Measurements from ENCODE around the gene DNAJC13.
"Not testable (repeated sequence)": the region's sequence is repeated elsewhere in the genome, so short reads cannot be mapped to it uniquely, and the experiment has no call there.

Gene DNAJC13

GRCh38 chr3:132386259-132386658 is 31.0 kb upstream of the DNAJC13 start:
- no peaks in the 10 kb centered on the region for H3K9me3 ChIP-seq (replicated peaks; ENCODE audit: insufficient read depth, low read length)
- no peak for DNase-seq
- no peak for TF ChIP-seq CTCF (IDR thresholded peaks at IDR 0.05; ENCODE audit: low read length)
- no peak for TF ChIP-seq EZH2phosphoT487 (IDR thresholded peaks at IDR 0.05; ENCODE audit: low read length)
- no peak for TF ChIP-seq EZH2 (optimal IDR thresholded peaks at IDR 0.05; ENCODE audit: low read depth, low read length)
- H3K4me3 ChIP-seq (ENCODE audit: low read length): no peak overlapping the region
- H3K9me2 ChIP-seq (replicated peaks; ENCODE audit: insufficient read depth, low read length): no peaks in the 10 kb centered on the region
- H3K27me3 ChIP-seq (replicated peaks; ENCODE audit: insufficient read depth, low read length): no peaks in the 10 kb centered on the region
- H2AFZ ChIP-seq (ENCODE audit: low read length): no peak overlapping the region
- no peaks in the 10 kb centered on the region for H3F3A ChIP-seq (ENCODE audit: insufficient read depth, low read length)
- no peaks in the 10 kb centered on the region for H3K36me3 ChIP-seq (replicated peaks; ENCODE audit: insufficient read depth, low read length)
- no peak overlapping the region for H3K9ac ChIP-seq (ENCODE audit: low read length)
- H3K79me2 ChIP-seq (ENCODE audit: low read length): no peaks in the 10 kb centered on the region
- H3K4me2 ChIP-seq (ENCODE audit: low read depth, low read length): peak overlapping the region; percentile 43; the same call in 1 of the 2 replicates
- H4K20me1 ChIP-seq (ENCODE audit: insufficient read depth, low read length): no peaks in the 10 kb centered on the region
- H3K27ac ChIP-seq (ENCODE audit: low read length): no peak overlapping the region
- peaks cover 26% of the 10 kb centered on the region for H3K4me1 ChIP-seq (ENCODE audit: low read length)

GRCh38 chr3:132392675-132393074 is 24.6 kb upstream of the DNAJC13 start:
- not testable (repeated sequence) for H3K9me2 ChIP-seq (replicated peaks; ENCODE audit: insufficient read depth, low read length); H3K4me1 ChIP-seq (ENCODE audit: low read length); H4K20me1 ChIP-seq (ENCODE audit: insufficient read depth, low read length); H3K36me3 ChIP-seq (replicated peaks; ENCODE audit: insufficient read depth, low read length); H3K4me3 ChIP-seq (ENCODE audit: low read length); H3K4me2 ChIP-seq (ENCODE audit: low read depth, low read length); H3K9me3 ChIP-seq (replicated peaks; ENCODE audit: insufficient read depth, low read length); H2AFZ ChIP-seq (ENCODE audit: low read length); H3K27ac ChIP-seq (ENCODE audit: low read length); H3F3A ChIP-seq (ENCODE audit: insufficient read depth, low read length); H3K79me2 ChIP-seq (ENCODE audit: low read length); DNase-seq; H3K9ac ChIP-seq (ENCODE audit: low read length); H3K27me3 ChIP-seq (replicated peaks; ENCODE audit: insufficient read depth, low read length)

GRCh38 chr3:132394320-132394719 is 23.0 kb upstream of the DNAJC13 start:
- Histone ChIP-seq H3K27me3 (replicated peaks; ENCODE audit: insufficient read depth, low read length) (no peaks in the 10 kb centered on the region), H3K4me1 (ENCODE audit: low read length) (no peaks in the 10 kb centered on the region), H3K9me3 (replicated peaks; ENCODE audit: insufficient read depth, low read length) (no peaks in the 10 kb centered on the region), H3K9ac (ENCODE audit: low read length) (no peak overlapping the region), H4K20me1 (ENCODE audit: insufficient read depth, low read length) (no peaks in the 10 kb centered on the region), H3K4me2 (ENCODE audit: low read depth, low read length) (no peak overlapping the region), H3K36me3 (replicated peaks; ENCODE audit: insufficient read depth, low read length) (no peaks in the 10 kb centered on the region), H3K4me3 (ENCODE audit: low read length) (no peak overlapping the region), H2AFZ (ENCODE audit: low read length) (no peak overlapping the region), H3K27ac (ENCODE audit: low read length) (no peak overlapping the region), H3F3A (ENCODE audit: insufficient read depth, low read length) (no peaks in the 10 kb centered on the region), H3K9me2 (replicated peaks; ENCODE audit: insufficient read depth, low read length) (no peaks in the 10 kb centered on the region), H3K79me2 (ENCODE audit: low read length) (no peaks in the 10 kb centered on the region)
- no peak for DNase-seq
- TF ChIP-seq EZH2phosphoT487 (IDR thresholded peaks at IDR 0.05; ENCODE audit: low read length) (no peak), CTCF (IDR thresholded peaks at IDR 0.05; ENCODE audit: low read length) (no peak), EZH2 (optimal IDR thresholded peaks at IDR 0.05; ENCODE audit: low read depth, low read length) (no peak)

- H3F3A ChIP-seq (ENCODE audit: insufficient read depth, low read length): no peaks in the 10 kb centered on the region
- H3K79me2 ChIP-seq (ENCODE audit: low read length): no peaks in the 10 kb centered on the region
- no peaks in the 10 kb centered on the region for H3K9me2 ChIP-seq (replicated peaks; ENCODE audit: insufficient read depth, low read length)
- no peaks in the 10 kb centered on the region for H4K20me1 ChIP-seq (ENCODE audit: insufficient read depth, low read length)
- H3K27me3 ChIP-seq (replicated peaks; ENCODE audit: insufficient read depth, low read length): no peaks in the 10 kb centered on the region
- DNase-seq: no peak
- H3K36me3 ChIP-seq (replicated peaks; ENCODE audit: insufficient read depth, low read length): no peaks in the 10 kb centered on the region
- TF ChIP-seq CTCF (IDR thresholded peaks at IDR 0.05; ENCODE audit: low read length): no peak
- TF ChIP-seq EZH2phosphoT487 (IDR thresholded peaks at IDR 0.05; ENCODE audit: low read length): no peak
- TF ChIP-seq EZH2 (optimal IDR thresholded peaks at IDR 0.05; ENCODE audit: low read depth, low read length): no peak
- H3K9ac ChIP-seq (ENCODE audit: low read length): no peak overlapping the region
- H3K4me1 ChIP-seq (ENCODE audit: low read length): no peaks in the 10 kb centered on the region
- H3K4me3 ChIP-seq (ENCODE audit: low read length): no peak overlapping the region
- no peaks in the 10 kb centered on the region for H3K9me3 ChIP-seq (replicated peaks; ENCODE audit: insufficient read depth, low read length)
- no peak overlapping the region for H2AFZ ChIP-seq (ENCODE audit: low read length)
- no peak overlapping the region for H3K27ac ChIP-seq (ENCODE audit: low read length)
- H3K4me2 ChIP-seq (ENCODE audit: low read depth, low read length): no peak overlapping the region
These were observed 22.2 kb upstream of the DNAJC13 start for GRCh38 chr3:132395126-132395525.
